Gastrocnemius medialis (tissue), 4 donors: ENCODE measurements around the gene ACIN1. TPM values are rescaled to one million over a fixed set of nuclear protein-coding genes. Genes with fewer than 3 reads are reported as not detected.

ENCODE experiments used
- ATAC-seq, 2 donors: fragments of 150-250 bp; one replicate each; pipeline ENCODE4 v1.9.1; 2016
- DNase-seq, 2 donors: peaks; one replicate each; pipeline ENCODE4 v3.0.0-alpha.2; 2019
- H3K27ac ChIP-seq, 4 donors: fragments of 200-600 bp; sonication (generic); 1 replicate in 1 of 4; 2 replicates in 3 of 4; pipeline ENCODE4 v1.5.1; 2016 to 2018; ENCODE audit warnings: mild to moderate bottlenecking in 2 of 4, moderate library complexity in 1 of 4
- H3K27me3 ChIP-seq, 3 donors: fragments of 200-600 bp; sonication (generic) in 2 of 3; 1 replicate in 1 of 3; 2 replicates in 2 of 3; pipeline versions ENCODE4 v1.5.1 to v1.6.0; 2016 to 2019; ENCODE audit warnings: mild to moderate bottlenecking in 1 of 3, moderate library complexity in 1 of 3
- H3K36me3 ChIP-seq, 2 donors: fragments of 200-600 bp; sonication (generic) in 1 of 2; one replicate each; pipeline ENCODE4 v1.5.1; 2017 to 2018
- H3K4me1 ChIP-seq, 2 donors: fragments of 200-600 bp; sonication (generic) in 1 of 2; one replicate each; pipeline ENCODE4 v1.5.1; 2016 to 2017; ENCODE audit warnings: mild to moderate bottlenecking in 2 of 2
- H3K4me3 ChIP-seq, 4 donors: fragments of 200-600 bp; sonication (generic) in 3 of 4; 1 replicate in 1 of 4; 2 replicates in 3 of 4; pipeline ENCODE4 v1.5.1; 2016 to 2019; ENCODE audit warnings: mild to moderate bottlenecking in 2 of 4
- H3K9me3 ChIP-seq, 3 donors: fragments of 200-600 bp; sonication (generic) in 2 of 3; 1 replicate in 1 of 3; 2 replicates in 2 of 3; pipeline ENCODE4 v1.5.1; 2016 to 2019
- CTCF ChIP-seq, 5 experiments: fragments of 450-650 bp in 3 of 5; fragments of 200-600 bp in 2 of 5; sonication (generic) in 2 of 5; IDR thresholded peaks in 4 of 5; conservative IDR thresholded peaks in 1 of 5; 1 replicate in 4 of 5; 2 replicates in 1 of 5; pipeline ENCODE4 v1.5.1; 2016 to 2019; ENCODE audit warnings: antibody characterized with exemption in 5 of 5, mild to moderate bottlenecking in 3 of 5, moderate library complexity in 3 of 5
- POLR2A ChIP-seq, 2 donors: fragments of 450-650 bp; IDR thresholded peaks; one replicate each; pipeline ENCODE4 v1.6.1; 2017; ENCODE audit warnings: antibody characterized with exemption in 2 of 2, mild to moderate bottlenecking in 2 of 2, moderate library complexity in 2 of 2
- in situ Hi-C, 4 donors: fragments of 200-750 bp; cut with MboI; loops; one replicate each; pipeline versions ENCODE4 v1.15.0 to v1.8.0; 2017; ENCODE audit warnings: low sequenced_read_pairs in 4 of 4
- intact Hi-C: fragments of 100-400 bp; cut with DNase I; formaldehyde crosslinking; loops from one replicate; pipeline ENCODE4 v1.15.1; 2023; ENCODE audit warnings: low total_unique reads
- total RNA-seq, 4 donors: library from RNA; depleted of rRNA; stranded (reverse); fragments of >200 nt; gene quantifications; one replicate each; pipeline versions ENCODE4 v1.1.0 to v1.2.3, GENCODE V29; 2016

Gene ACIN1
- total RNA-seq, 4 donors from 2014 or later = 61.9 to 74.8 (median 70.6) TPM

DNA sequence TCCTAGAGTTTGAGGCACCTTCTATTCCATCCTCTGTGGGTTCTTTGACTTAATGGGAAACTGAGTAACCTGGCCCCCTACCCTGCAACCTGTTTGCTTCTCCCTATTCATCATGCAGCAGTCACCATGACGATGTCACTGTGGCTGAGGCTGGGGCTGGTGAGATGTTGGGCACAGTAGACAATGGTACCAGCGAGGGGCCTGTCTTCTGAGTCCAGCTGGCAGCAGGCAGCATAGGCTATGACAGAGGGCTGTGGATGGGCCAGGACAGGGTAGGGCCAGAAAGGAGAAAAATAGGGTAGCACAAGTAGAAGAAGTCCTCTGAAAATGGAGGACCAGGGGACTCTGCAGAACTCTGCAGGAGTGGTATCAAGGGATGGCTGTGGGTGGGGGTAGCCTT lies 7.9 kb upstream of the ACIN1 start:
- intact Hi-C loops = no loop called here
- Histone ChIP-seq H3K27me3 (no peaks in the 10 kb centered on the region), H3K9me3 (no peaks in the 10 kb centered on the region), H3K27ac (no peak overlapping the region), H3K4me3 (no peak overlapping the region), H3K4me1 (peaks cover 0 to under 1% of the 10 kb centered on the region in 2 donors), H3K36me3 (peaks cover 0 to 8% of the 10 kb centered on the region in 2 donors)
- in situ Hi-C loops = loop anchor here in 2 of 4 donors (25.0 kb wide), 1 partner anchor 184 kb away; the partner anchor contains the start of gene HOMEZ (in 2 of the 2)
- ATAC-seq (no peak), DNase-seq (no peak)
- no peak for TF ChIP-seq CTCF (IDR thresholded peaks at IDR 0.05 in 4 of 5, conservative IDR thresholded peaks at IDR 0.05 in 1 of 5)
- TF ChIP-seq POLR2A (IDR thresholded peaks at IDR 0.05) = no peak

DNA sequence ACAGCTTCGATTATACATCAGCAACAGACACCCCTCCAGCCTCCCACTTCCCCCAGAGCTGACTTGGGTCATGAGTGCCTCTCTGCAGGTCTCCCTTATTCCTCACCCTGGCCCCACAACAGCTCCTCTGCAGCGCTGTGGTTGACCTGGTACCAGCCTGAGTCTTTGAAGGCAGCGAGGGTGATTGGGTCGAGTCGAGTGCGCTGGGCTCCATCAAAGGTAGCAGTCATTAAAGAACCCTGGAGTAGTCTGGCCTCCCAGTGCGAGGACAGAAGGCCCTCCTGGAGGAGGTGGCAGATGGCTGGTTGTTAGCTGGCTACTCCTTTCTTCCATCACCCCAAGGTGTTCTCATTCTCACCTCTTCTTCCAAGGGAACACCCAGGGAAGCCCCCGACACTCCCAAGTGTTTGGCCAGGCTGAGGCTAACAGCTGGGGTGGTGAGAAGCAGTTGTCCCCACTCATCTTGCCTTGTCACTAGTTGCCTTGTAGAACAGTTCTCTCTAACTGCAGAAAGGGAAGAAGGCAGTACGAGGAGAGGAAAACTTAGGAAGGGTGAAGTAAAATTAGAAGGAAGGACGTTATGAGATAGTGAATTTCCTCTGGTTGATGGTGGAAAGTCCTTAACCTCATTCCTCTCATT lies 7.2 kb upstream of the ACIN1 start:
- Histone ChIP-seq H3K27me3 (no peaks in the 10 kb centered on the region), H3K36me3 (peaks cover 0 to 12% of the 10 kb centered on the region in 2 donors), H3K4me1 (peaks cover 2 to 8% of the 10 kb centered on the region in 2 donors), H3K4me3 (no peak overlapping the region), H3K9me3 (no peaks in the 10 kb centered on the region), H3K27ac (no peak overlapping the region)
- DNase-seq = no peak
- ATAC-seq = no peak
- intact Hi-C loops (no loop called here), in situ Hi-C loops (loop anchor here in 2 of 4 donors (25.0 kb wide), 1 partner anchor 185 kb away; the partner anchor contains the start of gene HOMEZ (in 2 of the 2))
- no peak for TF ChIP-seq CTCF (IDR thresholded peaks at IDR 0.05 in 4 of 5, conservative IDR thresholded peaks at IDR 0.05 in 1 of 5)
- TF ChIP-seq POLR2A (IDR thresholded peaks at IDR 0.05) = no peak

DNA sequence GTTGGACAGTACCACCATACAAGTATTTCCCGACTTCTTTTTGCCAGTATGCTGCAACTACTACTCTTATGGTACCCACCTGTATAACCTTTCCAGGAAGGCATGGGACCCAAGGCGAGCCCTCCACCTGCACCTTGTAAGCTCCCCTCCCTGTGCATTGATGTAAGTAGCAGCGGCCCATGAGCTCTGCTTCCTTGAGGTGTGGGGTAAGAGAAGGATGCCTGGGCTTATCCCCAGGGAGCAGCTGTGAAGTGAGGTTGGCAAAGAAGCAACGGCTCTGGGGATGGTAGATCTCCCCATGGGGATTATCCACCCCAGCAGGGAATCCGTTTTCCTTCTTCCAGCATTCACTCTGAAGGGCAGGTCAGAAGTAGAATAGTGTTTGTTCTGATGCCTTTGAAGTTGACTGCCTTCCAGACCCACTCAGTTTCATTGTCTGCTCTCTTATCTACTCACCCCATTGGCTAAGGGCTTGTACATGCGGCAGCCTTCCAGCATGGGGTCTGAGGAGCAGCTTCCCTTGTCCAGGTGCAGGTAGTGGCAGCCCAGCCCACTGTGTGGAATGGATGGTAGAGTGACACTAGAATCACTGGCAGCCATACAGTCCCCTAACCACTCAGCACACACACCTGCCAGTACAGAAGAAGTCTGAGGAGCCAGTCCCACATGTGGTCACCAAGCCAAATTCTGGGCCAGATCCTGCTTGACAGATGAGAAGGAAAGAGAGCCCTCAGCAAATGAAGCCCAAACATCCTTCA lies 6.5 kb upstream of the ACIN1 start:
- no peak for ATAC-seq
- TF ChIP-seq CTCF (IDR thresholded peaks at IDR 0.05 in 4 of 5, conservative IDR thresholded peaks at IDR 0.05 in 1 of 5) = no peak
- TF ChIP-seq POLR2A (IDR thresholded peaks at IDR 0.05) = no peak
- in situ Hi-C loops (loop anchor here in 2 of 4 donors (25.0 kb wide), 1 partner anchor 186 kb away; the partner anchor contains the start of gene HOMEZ (in 2 of the 2)), intact Hi-C loops (no loop called here)
- H3K27ac ChIP-seq = no peak overlapping the region
- H3K4me1 ChIP-seq = peaks cover 10 to 15% of the 10 kb centered on the region in 2 donors
- H3K36me3 ChIP-seq = peaks cover 0 to 12% of the 10 kb centered on the region in 2 donors
- DNase-seq = no peak
- no peaks in the 10 kb centered on the region for H3K27me3 ChIP-seq
- no peak overlapping the region for H3K4me3 ChIP-seq
- no peaks in the 10 kb centered on the region for H3K9me3 ChIP-seq

- ATAC-seq = no peak
- Histone ChIP-seq H3K27ac (no peak overlapping the region), H3K4me1 (peaks cover 11 to 16% of the 10 kb centered on the region in 2 donors), H3K27me3 (no peaks in the 10 kb centered on the region), H3K9me3 (no peaks in the 10 kb centered on the region), H3K36me3 (peaks cover 0 to 12% of the 10 kb centered on the region in 2 donors), H3K4me3 (no peak overlapping the region)
- in situ Hi-C loops = no loop called here
- no peak for DNase-seq
- intact Hi-C loops = no loop called here
- TF ChIP-seq POLR2A (IDR thresholded peaks at IDR 0.05) (no peak), CTCF (IDR thresholded peaks at IDR 0.05 in 4 of 5, conservative IDR thresholded peaks at IDR 0.05 in 1 of 5) (no peak)
Observed at GRCh38 chr14:23099212-23099861, 4.4 kb upstream of the ACIN1 start.
